HepG2 (cell line): ENCODE results near the gene NAPB. TPM values are rescaled to one million over a fixed set of nuclear protein-coding genes. Genes with fewer than 3 reads are reported as not detected.

Experiments used
- ADNP ChIP-seq: sonication (generic); formaldehyde crosslinking; IDR thresholded peaks from 2 replicates; pipeline ENCODE4 v1.4.0; 2020; ENCODE audit warnings: missing genetic modification reagents
- AHDC1 ChIP-seq: sonication (generic); formaldehyde crosslinking; IDR thresholded peaks from 2 replicates; pipeline ENCODE4 v1.5.1; 2020; ENCODE audit warnings: mild to moderate bottlenecking, missing genetic modification reagents, borderline replicate concordance
- CBX2 ChIP-seq, 2 experiments: fragments of 200-600 bp in 1 of 2; sonication (generic); formaldehyde crosslinking in 1 of 2; IDR thresholded peaks; 2 replicates each; pipeline versions ENCODE4 v1.7.0 to v1.8.1; 2018 to 2022; ENCODE audit warnings: low read depth in 2 of 2, low read length in 1 of 2, mild to moderate bottlenecking in 1 of 2, missing genetic modification reagents in 1 of 2
- CHD2 ChIP-seq: IDR thresholded peaks from 2 replicates; pipeline ENCODE4 v1.6.1; 2011; ENCODE audit warnings: low read depth, low read length, improper control_type of control experiment
- EEA1 ChIP-seq: sonication (generic); formaldehyde crosslinking; IDR thresholded peaks from 2 replicates; pipeline ENCODE4 v1.5.1; 2020; ENCODE audit warnings: mild to moderate bottlenecking, missing genetic modification reagents, borderline replicate concordance
- JUNB ChIP-seq: sonication (generic); formaldehyde crosslinking; IDR thresholded peaks from 2 replicates; pipeline ENCODE4 v1.8.0; 2022; ENCODE audit warnings: missing genetic modification reagents, mild to moderate bottlenecking, borderline replicate concordance
- MTERF4 ChIP-seq: sonication (generic); formaldehyde crosslinking; IDR thresholded peaks from 2 replicates; pipeline ENCODE4 v1.8.0; 2023; ENCODE audit warnings: mild to moderate bottlenecking, missing genetic modification reagents
- NFAT5 ChIP-seq: sonication (generic); formaldehyde crosslinking; IDR thresholded peaks from 2 replicates; pipeline ENCODE4 v1.4.0; 2020; ENCODE audit warnings: missing genetic modification reagents
- NFE2 ChIP-seq: sonication (generic); formaldehyde crosslinking; IDR thresholded peaks from 2 replicates; pipeline ENCODE4 v1.4.0; 2020; ENCODE audit warnings: missing genetic modification reagents
- NONO ChIP-seq, 2 experiments: fragments of 450-650 bp in 1 of 2; sonication (generic) in 1 of 2; formaldehyde crosslinking in 1 of 2; IDR thresholded peaks in 1 of 2; conservative IDR thresholded peaks in 1 of 2; 2 replicates each; pipeline versions ENCODE4 v1.6.1 to v1.8.0; 2017 to 2022; ENCODE audit warnings: mild to moderate bottlenecking in 1 of 2, missing genetic modification reagents in 1 of 2, moderate library complexity in 1 of 2
- STAT5B ChIP-seq: sonication (generic); formaldehyde crosslinking; IDR thresholded peaks from 2 replicates; pipeline ENCODE4 v1.4.0; 2020; ENCODE audit warnings: missing genetic modification reagents
- ZNF296 ChIP-seq: sonication (generic); formaldehyde crosslinking; conservative IDR thresholded peaks from 2 replicates; pipeline ENCODE4 v1.5.0; 2020; ENCODE audit warnings: mild to moderate bottlenecking, missing genetic modification reagents
- ZNF362 ChIP-seq: sonication (generic); formaldehyde crosslinking; IDR thresholded peaks from 2 replicates; pipeline ENCODE4 v1.4.0; 2020; ENCODE audit warnings: missing genetic modification reagents, mild to moderate bottlenecking, borderline replicate concordance
- ZNF672 ChIP-seq: sonication (generic); formaldehyde crosslinking; IDR thresholded peaks from 2 replicates; pipeline ENCODE4 v1.8.1; 2022; ENCODE audit warnings: missing genetic modification reagents
- polyA plus RNA-seq, 8 experiments: library from polyadenylated mRNA; depleted of rRNA in 3 of 8; stranded (reverse) in 7 of 8; unstranded in 1 of 8; fragments of >200 nt; fragmentation: Illumina TruSeq in 4 of 8; extraction: Trizol in 4 of 8; gene quantifications; 2 replicates each; pipeline versions ENCODE4 v1.2.1 to v1.2.3, GENCODE V29; 2011 to 2016; ENCODE audit warnings: low read depth in 4 of 8, missing spikeins in 1 of 8, mixed read lengths in 1 of 8; ENCODE audit not compliant: insufficient read depth in 1 of 8
- total RNA-seq, 5 experiments: library from RNA; depleted of rRNA; stranded (reverse); fragments of >200 nt; fragmentation: Illumina TruSeq; extraction: Trizol; gene quantifications; 2 replicates each; pipeline ENCODE4 v1.2.3, GENCODE V29; 2016; ENCODE audit warnings: low read depth in 1 of 5

Gene NAPB
- total and polyA plus RNA-seq, 2 of the 13 experiments (the other 11 are each of a cell fraction or from before 2014, with no cell fraction given), result 15.2 to 16.1 TPM

GRCh38 chr20:23357767-23358562 lies 63.3 kb downstream of the NAPB start (continued):
- TF ChIP-seq ZNF362 (CRISPR knock-in tag) (peak; percentile 43; the same call in 1 of the 2 replicates), CBX2 (IDR thresholded peaks at IDR 0.05; ENCODE audit: low read depth, low read length) (no peak), CBX2 (CRISPR knock-in tag; IDR thresholded peaks at IDR 0.05; ENCODE audit: low read depth) (no peak), ZNF296 (peak; percentile 87; the same call in 1 of the 2 replicates), ADNP (no peak), NFAT5 (CRISPR knock-in tag) (no peak), NONO (IDR thresholded peaks at IDR 0.05) (no peak), NONO (CRISPR knock-in tag; conservative IDR thresholded peaks at IDR 0.05) (peak; percentile 93), AHDC1 (no peak; the same call in 1 of the 2 replicates), CHD2 (0 out of 2 replicates have a peak, but pooled peaks have one; percentile 47), JUNB (CRISPR knock-in tag) (no peak), NFE2 (CRISPR knock-in tag) (no peak), MTERF4 (no peak), STAT5B (CRISPR knock-in tag) (no peak), EEA1 (CRISPR knock-in tag) (no peak; the same call in 1 of the 2 replicates), ZNF672 (CRISPR knock-in tag) (no peak)
